K562 (cell line): Measurements from ENCODE around the gene PITPNC1. TPM values are rescaled to one million over a fixed set of nuclear protein-coding genes. Genes with fewer than 3 reads are reported as not detected.
A peak's percentile ranks its signal among the peaks of the same experiment; 100 is the strongest.

Experiments
- ATAC-seq: fragments of 200-7000 bp; cut with Tn5 transposase; 3 replicates; pipeline ENCODE4 v1.9.1; 2020; ENCODE audit warnings: moderate library complexity
- BruUV-seq: library from RNA; stranded (reverse); fragments of 400-500 nt; replicated peaks from 2 replicates; lab custom pipeline; 2021; lab: Mats Ljungman, UMichigan
- CTCF ChIA-PET: fragments of 300-600 bp; formaldehyde crosslinking; extraction: SDS; loops from one replicate; lab custom pipeline; 2021; ENCODE audit warnings: low intra/inter-chr PET ratio; lab: Yijun Ruan, JAX
- POLR2A ChIA-PET: fragments of 300-600, 350-650 bp; sonication (Branson Sonifier 250); formaldehyde crosslinking; extraction: SDS; loops from one replicate; lab custom pipeline; 2021; ENCODE audit warnings: antibody characterized with exemption, inconsistent platforms; lab: Yijun Ruan, JAX
- DNase-seq, 4 experiments: peaks; one replicate each; pipeline versions ENCODE4 v3.0.0 to v3.0.0-alpha.2; 2011 to 2018; ENCODE audit warnings: low spot score in 3 of 4, mixed read lengths in 3 of 4; ENCODE audit errors: extremely low read depth in 1 of 4
- FAIRE-seq: peaks from 2 replicates; lab custom pipeline; 2011; peaks lifted over from hg19 to GRCh38; lab: Jason Lieb, UNC
- H2AFZ ChIP-seq: 2 replicates; pipeline ENCODE4 v1.6.0; 2011; ENCODE audit warnings: low read depth, low read length, control low read depth, inconsistent platforms
- H3K27ac ChIP-seq: fragments of 200-600 bp; 3 replicates; pipeline ENCODE4 v1.8.0; 2011; ENCODE audit warnings: low read depth, mild to moderate bottlenecking, control low read depth, inconsistent platforms, low read length, moderate library complexity, mixed read lengths; ENCODE audit errors: extremely low read depth
- H3K27me3 ChIP-seq, 2 experiments: fragments of 300-600 bp in 1 of 2; 2 replicates in 1 of 2; 3 replicates in 1 of 2; pipeline versions ENCODE4 v1.6.0 to v1.8.0; 2011; ENCODE audit warnings: inconsistent platforms in 2 of 2, low read length in 2 of 2, mild to moderate bottlenecking in 1 of 2, mixed read lengths in 1 of 2, moderate library complexity in 1 of 2; ENCODE audit not compliant: control insufficient read depth in 2 of 2, insufficient read depth in 2 of 2
- H3K36me3 ChIP-seq: fragments of 300-600 bp; 3 replicates; pipeline ENCODE4 v1.8.0; 2011; ENCODE audit warnings: mild to moderate bottlenecking, low read length, inconsistent platforms; ENCODE audit not compliant: control insufficient read depth, insufficient read depth
- H3K4me1 ChIP-seq, 2 experiments: fragments of 200-600 bp in 1 of 2; replicated peaks in 1 of 2; 2 replicates in 1 of 2; 3 replicates in 1 of 2; pipeline versions ENCODE4 v1.5.1 to v1.8.0; 2011; ENCODE audit warnings: inconsistent platforms in 2 of 2, low read length in 2 of 2, mild to moderate bottlenecking in 1 of 2, mixed read lengths in 1 of 2, moderate library complexity in 1 of 2; ENCODE audit not compliant: control insufficient read depth in 2 of 2, insufficient read depth in 2 of 2
- H3K4me2 ChIP-seq: 2 replicates; pipeline ENCODE4 v1.6.1; 2011; ENCODE audit warnings: low read length, control low read depth, inconsistent platforms, mixed read lengths; ENCODE audit not compliant: insufficient read depth
- H3K4me3 ChIP-seq: fragments of 200-600 bp; sonication (generic), shearing (Covaris generic); 2 replicates; pipeline ENCODE4 v1.5.1; 2016; ENCODE audit warnings: control low read depth, inconsistent platforms
- H3K79me2 ChIP-seq: fragments of 200-600 bp; 3 replicates; pipeline ENCODE4 v1.8.0; 2011; ENCODE audit warnings: low read length, inconsistent platforms; ENCODE audit not compliant: control insufficient read depth, insufficient read depth
- H3K9ac ChIP-seq, 2 experiments: 2 replicates each; pipeline versions ENCODE4 v1.6.0 to v1.6.1; 2011; ENCODE audit warnings: low read depth in 2 of 2, low read length in 2 of 2, control low read depth in 1 of 2, inconsistent platforms in 1 of 2, mild to moderate bottlenecking in 1 of 2, mixed read lengths in 1 of 2; ENCODE audit not compliant: insufficient read depth in 1 of 2
- H3K9me1 ChIP-seq: one replicate; pipeline ENCODE4 v1.6.0; 2011; ENCODE audit warnings: inconsistent platforms, mild to moderate bottlenecking, low read length, moderate library complexity; ENCODE audit not compliant: control insufficient read depth, insufficient read depth
- H3K9me3 ChIP-seq: replicated peaks from 2 replicates; pipeline ENCODE4 v1.5.1; 2011; ENCODE audit warnings: low read depth, low read length, inconsistent platforms; ENCODE audit not compliant: control insufficient read depth, insufficient read depth
- H4K20me1 ChIP-seq: replicated peaks from 2 replicates; pipeline ENCODE4 v1.6.1; 2011; ENCODE audit warnings: low read length, inconsistent platforms, mixed read lengths; ENCODE audit not compliant: control insufficient read depth, insufficient read depth
- MEIS2 ChIP-seq: fragments of 450-650 bp; IDR thresholded peaks from 2 replicates; pipeline ENCODE4 v1.6.1; 2014; ENCODE audit warnings: mild to moderate bottlenecking; ENCODE audit not compliant: partially characterized antibody
- PBX2 ChIP-seq, 2 experiments: IDR thresholded peaks in 1 of 2; conservative IDR thresholded peaks in 1 of 2; 2 replicates each; pipeline ENCODE4 v1.6.1; 2016; ENCODE audit warnings: low read depth in 2 of 2, mild to moderate bottlenecking in 1 of 2, missing compliant biosample characterization in 1 of 2, missing genetic modification characterization in 1 of 2, moderate library complexity in 1 of 2
- PKNOX1 ChIP-seq: fragments of 450-650 bp; IDR thresholded peaks from 2 replicates; pipeline ENCODE4 v1.6.1; 2016
- RFX1 ChIP-seq: fragments of 450-650 bp; IDR thresholded peaks from 2 replicates; pipeline ENCODE4 v1.6.1; 2016; ENCODE audit warnings: mild to moderate bottlenecking, moderate library complexity
- TSHZ1 ChIP-seq: fragments of 250-450 bp; sonication (Bioruptor Pico); IDR thresholded peaks from 2 replicates; pipeline ENCODE4 v1.4.0; 2020; ENCODE audit warnings: mild to moderate bottlenecking, moderate library complexity
- ZZZ3 ChIP-seq: fragments of 450-650 bp; IDR thresholded peaks from 2 replicates; pipeline ENCODE4 v1.6.1; 2016; ENCODE audit warnings: antibody characterized with exemption, mild to moderate bottlenecking, moderate library complexity
- WGBS: fragments of 100-300 bp; shearing (Covaris generic); methylation state at CpG from one replicate; pipeline ENCODE4 v1.1.6; 2016; ENCODE audit warnings: low coverage, mixed read lengths; ENCODE audit not compliant: insufficient coverage; ENCODE audit errors: missing lambda C conversion rate; 5-methylcytosine and 5-hydroxymethylcytosine counted together
- in situ Hi-C: fragments of 300-500 bp; cut with MboI; formaldehyde crosslinking; loops from 4 replicates; pipeline ENCODE4 v1.15.0; 2018; ENCODE audit warnings: inconsistent platforms, mixed read lengths
- intact Hi-C: fragments of 100-400 bp; cut with micrococcal nuclease; formaldehyde crosslinking; loops from 2 replicates; pipeline ENCODE4 v1.14.2; 2022
- polyA plus RNA-seq, 8 experiments: library from polyadenylated mRNA; depleted of rRNA in 4 of 8; stranded (reverse) in 5 of 8; unstranded in 3 of 8; fragments of >200 nt; fragmentation: Nextera tagmentation in 2 of 8; fragmentation: Illumina TruSeq in 1 of 8; extraction: Ambion mirVana in 2 of 8; extraction: Trizol in 1 of 8; gene quantifications; 2 replicates each; pipeline versions ENCODE4 v1.2.1 to v1.2.3, GENCODE V29; 2011 to 2014; ENCODE audit warnings: inconsistent platforms in 1 of 8, missing spikeins in 1 of 8
- total RNA-seq, 7 experiments: library from RNA; depleted of rRNA in 6 of 7; stranded (reverse); fragments of >200 nt in 6 of 7; fragmentation: Illumina TruSeq in 2 of 7; extraction: Trizol in 2 of 7; gene quantifications; 2 replicates each; pipeline versions ENCODE4 v1.2.1 to v1.2.3, GENCODE V29; 2011 to 2021; ENCODE audit warnings: low replicate concordance in 1 of 7

Gene PITPNC1
- total and polyA plus RNA-seq, 9 of the 15 experiments (the other 6 are each of a cell fraction or from before 2014, with no cell fraction given), result 0.11 to 1.1 (median 0.65) TPM

GRCh38 chr17:67737145-67737544, 360.1 kb downstream of the PITPNC1 start:
- in situ Hi-C loops (no loop called here), intact Hi-C loops (no loop called here)
- no TSS peak for BruUV-seq
- Histone ChIP-seq H3K36me3 (peaks cover 92% of the 10 kb centered on the region), H2AFZ (no peak overlapping the region), H4K20me1 (no peaks in the 10 kb centered on the region), H3K79me2 (peaks cover 13% of the 10 kb centered on the region; the same call in 2 of the 3 replicates), H3K4me1 (no peaks in the 10 kb centered on the region), H3K9me3 (no peaks in the 10 kb centered on the region), H3K27ac (no peak overlapping the region), H3K4me2 (no peak overlapping the region), H3K9ac (no peak overlapping the region), H3K4me3 (no peak overlapping the region), H3K9me1 (no peaks in the 10 kb centered on the region), H3K27me3 (no peaks in the 10 kb centered on the region)
- DNase-seq (peak in 1 of 4 experiments; percentile 7), ATAC-seq (no peak), FAIRE-seq (no peak)
- no peak for TF ChIP-seq PBX2 (CRISPR knock-in tag; IDR thresholded peaks at IDR 0.05; ENCODE audit: low read depth)
- peak; percentile 83 for TF ChIP-seq PBX2 (tag; conservative IDR thresholded peaks at IDR 0.05; ENCODE audit: low read depth)
- no peak for TF ChIP-seq RFX1
- TF ChIP-seq ZZZ3, result peak; percentile 31; the same call in 1 of the 2 replicates
- peak; percentile 66 for TF ChIP-seq MEIS2
- TF ChIP-seq PKNOX1, result peak; percentile 42; the same call in 1 of the 2 replicates
- TF ChIP-seq TSHZ1 (CRISPR knock-in tag), result no peak
- 64% methylated on average over 8 of the region's 8 CpGs for WGBS
- POLR2A ChIA-PET, result interaction anchor here (3.4 kb wide), 1 partner anchor 7 kb away, joined by 17 read pairs; no protein-coding TSS in a partner anchor
- CTCF ChIA-PET, result no interaction called here
